Stimulated activated CD4-positive, alpha-beta T cell treated with anti-CD3 and anti-CD28 coated beads, Interleukin-4, amount 100 ng/mL, for 4 hours (primary cell): Measurements from ENCODE around the gene CCND3.
A peak's percentile ranks its signal among the peaks of the same experiment; 100 is the strongest.

Experiments
- DNase-seq, 2 experiments: peaks; one replicate each; pipeline ENCODE4 v3.0.0-alpha.2; 2020

CCND3 gene

GRCh38 chr6:41920921-41921711 lies 20.5 kb downstream of the CCND3 start, which contains the start of the genes BYSL and MED20:
Gene BYSL, plus strand, starts transcription at chr6:41921499. Its CDS starts 64 bp downstream, at chr6:41921563.
Gene MED20, minus strand, starts transcription at chr6:41921139. Its CDS starts 121 bp downstream, at chr6:41921018.
- DNase-seq, result peak; percentile 92 to 95

DNA sequence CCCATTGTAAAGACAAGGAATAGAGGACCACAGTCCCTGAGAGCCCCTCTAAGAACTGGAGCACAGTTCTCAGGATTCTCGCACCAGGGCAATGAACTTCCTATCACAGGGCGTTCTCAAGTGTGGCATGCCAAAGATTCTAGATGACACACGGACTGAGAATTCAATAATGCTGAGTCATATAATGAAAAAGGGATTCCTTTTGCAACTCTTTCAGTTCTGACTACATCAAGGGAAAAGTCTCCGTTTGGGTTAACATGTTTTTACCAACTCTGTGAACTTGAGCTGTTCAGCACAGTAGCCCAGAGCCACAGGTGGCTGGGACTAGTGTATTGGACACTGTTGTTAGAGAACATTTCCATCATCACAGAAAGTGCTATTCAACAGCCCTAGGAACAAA lies 24.1 kb downstream of the CCND3 start:
- no peak for DNase-seq

DNA sequence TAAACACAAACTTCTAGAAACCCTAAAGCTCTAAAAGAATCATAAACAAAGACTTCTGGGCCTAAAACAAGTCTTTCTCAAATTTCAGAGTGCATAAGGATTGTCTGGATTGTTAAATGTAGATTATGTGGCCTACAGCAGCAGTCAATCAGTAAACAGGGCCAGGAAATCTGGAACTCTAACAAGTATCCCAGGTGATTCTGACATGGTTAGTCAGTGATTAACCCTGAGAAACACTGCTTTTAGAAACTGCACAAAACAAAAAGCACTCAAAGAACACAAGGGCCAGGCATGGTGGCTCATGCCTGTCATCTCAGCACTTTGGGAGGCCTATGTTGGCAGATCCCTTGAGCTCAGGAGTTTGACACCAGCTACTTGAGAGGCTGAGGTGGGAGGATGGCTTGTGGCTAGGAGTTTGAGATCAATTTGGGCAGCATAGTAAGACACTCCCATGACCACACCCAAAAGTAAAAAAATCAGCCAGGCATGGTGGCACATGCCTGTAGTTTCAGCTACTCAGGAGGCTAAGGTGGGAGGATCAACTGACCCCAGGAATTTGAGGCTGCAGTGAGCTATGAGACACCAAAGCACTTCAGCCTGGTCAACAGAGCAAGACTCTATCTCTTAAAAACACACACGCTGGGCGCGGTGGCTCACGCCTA lies 26.6 kb downstream of the CCND3 start:
- DNase-seq, result no peak

DNA sequence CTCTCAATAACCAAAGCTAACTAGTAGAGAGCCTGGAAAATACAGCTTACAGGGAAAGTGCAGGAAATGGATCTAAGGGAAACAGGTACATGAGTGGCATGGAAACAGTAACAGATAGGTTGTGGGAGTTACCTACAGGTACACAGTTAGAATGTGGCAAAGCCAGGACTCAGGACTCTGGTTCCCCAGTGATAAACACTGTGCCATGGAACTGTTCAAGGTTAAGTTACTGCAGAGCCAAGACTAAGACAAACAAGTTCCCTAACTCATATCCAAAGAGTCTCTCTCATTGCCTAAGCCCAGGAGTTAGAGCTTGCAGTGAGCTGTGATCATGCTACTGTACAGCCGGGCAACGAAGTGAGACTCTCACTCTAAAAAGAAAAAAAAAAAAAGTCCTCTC lies 27.3 kb downstream of the CCND3 start:
- no peak for DNase-seq

GRCh38 chr6:41909727-41910126 lies 31.9 kb downstream of the CCND3 start:
- no peak for DNase-seq

GRCh38 chr6:41901882-41902519 lies 39.6 kb downstream of the CCND3 start:
- DNase-seq, result peak; percentile 36 to 52

- no peak for DNase-seq
Observed at GRCh38 chr6:41900861-41901260, 40.7 kb downstream of the CCND3 start.

GRCh38 chr6:41896281-41896680 lies 45.3 kb downstream of the CCND3 start:
- DNase-seq, result no peak

DNA sequence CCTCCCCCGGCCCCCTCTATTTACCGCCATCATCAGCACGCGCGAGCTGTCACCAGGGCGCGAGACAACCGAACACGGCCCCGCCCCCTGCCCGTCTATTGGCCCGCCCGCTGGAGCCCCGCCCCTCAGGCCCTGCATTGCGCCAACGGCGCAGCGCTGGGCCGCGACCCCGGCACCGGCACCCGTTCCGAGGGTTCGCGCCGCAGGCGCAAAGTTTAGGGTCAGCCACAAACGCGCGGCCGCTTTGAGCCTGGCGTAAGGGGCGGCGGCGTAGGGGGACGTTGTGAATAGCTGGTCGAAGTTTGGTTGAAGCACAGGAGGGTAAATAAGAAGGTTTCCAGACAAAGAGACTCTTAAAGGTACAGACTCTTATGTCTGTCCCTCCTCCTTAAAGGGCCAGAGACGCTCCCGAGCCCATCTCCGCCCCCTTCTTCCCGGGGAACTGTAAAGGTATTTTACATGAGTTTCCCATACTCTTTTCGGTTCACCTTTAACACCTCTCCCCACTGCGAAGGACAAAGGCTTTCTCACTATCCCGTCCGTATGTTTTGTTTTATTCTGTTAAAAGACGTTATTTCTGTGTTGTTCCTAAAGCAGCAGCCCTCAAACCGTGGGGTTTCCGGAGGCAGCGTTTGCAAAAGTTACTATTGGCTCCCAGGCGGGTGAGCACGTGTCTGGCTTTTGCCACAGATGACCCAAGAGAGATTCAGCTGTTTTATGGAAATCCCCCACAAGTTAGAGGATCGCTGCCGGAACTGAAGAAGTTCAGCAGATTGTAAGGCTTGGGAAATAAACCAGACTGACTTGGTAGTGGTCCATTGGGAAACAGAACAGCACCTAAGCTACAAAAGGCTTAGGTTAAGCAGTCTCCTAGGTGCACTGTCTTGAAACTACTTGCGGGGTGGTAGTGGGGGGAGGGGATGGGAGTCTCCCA lies 46.0 kb downstream of the CCND3 start, which contains the start of gene USP49:
Gene USP49, minus strand, starts transcription at position 76 of the 934 bp plus-strand sequence. CDS start 88,392 bp downstream, outside the sequence.
- peak; percentile 86 to 94 for DNase-seq

DNA sequence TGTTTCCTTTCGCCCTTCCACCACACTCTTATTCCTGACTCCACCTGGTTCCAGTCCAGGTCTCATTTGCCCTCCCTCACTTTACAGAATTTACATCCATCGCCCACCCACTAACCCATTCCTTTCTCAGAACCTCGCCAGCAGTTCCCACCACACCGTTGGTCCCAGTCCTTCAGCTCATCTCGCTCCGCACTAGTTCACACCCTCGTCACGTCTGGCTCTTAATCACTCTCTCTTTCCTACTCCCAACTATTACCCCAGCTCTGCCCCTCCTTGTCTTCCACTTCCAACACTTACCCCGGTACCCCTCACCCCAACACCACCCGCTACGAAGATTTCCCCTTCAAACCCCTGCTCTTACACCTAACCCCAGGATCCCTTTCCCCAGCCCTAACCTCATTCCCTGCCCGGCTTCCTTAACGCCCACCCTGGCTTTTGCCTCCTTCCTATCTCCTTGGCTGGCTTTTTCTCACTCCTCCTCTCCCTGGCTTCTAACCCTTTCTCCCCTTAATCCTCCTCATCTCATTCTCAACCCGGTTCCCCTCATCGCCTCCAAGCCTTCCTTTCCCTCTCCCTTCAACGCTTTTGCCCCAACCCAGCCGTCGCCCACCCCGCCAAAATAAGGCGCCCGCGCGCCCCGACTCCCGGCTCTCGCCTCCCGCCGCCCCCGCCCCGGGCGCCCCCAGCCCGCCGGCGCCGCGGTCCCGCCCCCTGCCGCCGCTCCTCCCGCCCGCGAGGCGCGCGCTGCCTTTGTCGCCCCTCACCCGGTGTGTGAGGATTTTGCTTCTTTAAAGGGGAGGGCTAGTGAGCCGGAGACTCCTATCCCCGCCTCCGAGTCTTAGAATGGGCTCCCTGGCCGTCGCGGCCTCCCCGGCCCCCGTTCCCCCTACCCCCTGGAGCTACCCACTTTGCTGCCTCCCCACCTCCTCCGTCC lies 47.0 kb downstream of the CCND3 start:
- no peak for DNase-seq

DNA sequence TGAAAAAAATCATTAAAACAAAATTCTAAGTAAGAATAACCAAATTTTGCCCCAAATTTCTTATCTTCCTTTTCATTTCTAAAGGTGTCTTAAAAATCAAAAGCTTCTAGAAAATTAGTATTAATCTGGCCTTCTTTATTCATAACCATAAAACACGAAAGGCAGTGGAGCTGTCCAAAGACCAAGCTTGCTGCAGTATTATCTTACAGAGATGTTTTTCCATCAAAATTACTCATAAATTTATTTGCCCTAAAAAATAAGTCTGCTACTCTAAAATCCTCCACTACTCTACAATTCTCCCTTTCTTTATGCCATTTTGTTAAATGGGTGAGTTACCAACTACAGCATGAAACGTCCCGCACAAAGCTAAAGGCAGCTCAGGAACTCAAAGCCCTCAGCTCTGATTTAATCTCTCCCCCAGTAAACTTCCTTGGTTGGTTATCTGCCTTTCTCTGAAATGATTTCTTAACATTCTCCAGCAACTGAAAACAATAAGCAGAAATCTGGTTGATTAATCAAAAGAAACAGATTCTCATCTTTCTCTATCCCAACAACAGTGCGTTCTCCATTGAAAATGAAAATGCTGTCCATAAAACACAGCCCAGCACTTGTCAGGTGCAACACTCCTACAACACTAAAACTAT lies 48.6 kb downstream of the CCND3 start:
- no peak for DNase-seq

- DNase-seq, result no peak
Observed at GRCh38 chr6:41887331-41887751, 54.3 kb downstream of the CCND3 start.

DNA sequence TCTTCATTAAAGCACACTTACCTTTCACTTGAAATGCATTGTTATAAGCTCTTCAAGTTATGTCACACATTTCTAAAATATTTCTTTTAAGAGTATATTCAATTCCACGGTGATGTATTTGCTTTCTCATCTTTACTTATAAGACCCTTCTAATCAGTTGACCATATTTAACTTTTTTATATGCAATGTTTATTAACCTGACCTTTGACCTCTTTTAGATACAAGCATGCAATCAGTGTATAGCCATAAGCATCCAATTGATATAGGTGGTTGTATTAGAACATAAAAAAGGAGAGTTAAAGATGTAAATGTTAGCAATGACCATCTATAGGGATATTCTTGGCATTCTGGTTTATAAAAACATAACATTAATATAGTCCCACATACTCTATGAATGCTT lies 55.7 kb downstream of the CCND3 start:
- DNase-seq, result no peak

DNA sequence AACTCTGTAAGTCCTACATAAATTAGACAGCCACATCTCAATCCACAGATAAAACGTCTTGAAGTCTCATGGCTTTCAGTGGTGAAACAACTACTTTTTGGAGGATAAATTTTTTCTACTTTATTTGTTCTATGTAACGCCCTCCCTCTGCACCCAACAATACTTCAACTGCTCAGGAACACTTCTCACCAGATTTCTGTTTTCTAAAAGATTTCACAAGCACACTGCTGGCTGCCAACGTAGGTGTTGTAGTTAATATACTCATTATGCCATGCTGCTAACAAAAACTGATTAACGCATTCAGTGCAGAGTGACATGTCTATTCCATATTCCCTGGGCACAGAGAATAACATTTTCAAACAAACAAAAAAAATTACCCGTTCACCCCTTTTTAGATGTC lies 56.7 kb downstream of the CCND3 start:
- no peak for DNase-seq
